ENCODE results near the gene WDR87.
"Not testable (repeated sequence)": the region's sequence is repeated elsewhere in the genome, so short reads cannot be mapped to it uniquely, and the experiment has no call there.

Gene WDR87

DNA sequence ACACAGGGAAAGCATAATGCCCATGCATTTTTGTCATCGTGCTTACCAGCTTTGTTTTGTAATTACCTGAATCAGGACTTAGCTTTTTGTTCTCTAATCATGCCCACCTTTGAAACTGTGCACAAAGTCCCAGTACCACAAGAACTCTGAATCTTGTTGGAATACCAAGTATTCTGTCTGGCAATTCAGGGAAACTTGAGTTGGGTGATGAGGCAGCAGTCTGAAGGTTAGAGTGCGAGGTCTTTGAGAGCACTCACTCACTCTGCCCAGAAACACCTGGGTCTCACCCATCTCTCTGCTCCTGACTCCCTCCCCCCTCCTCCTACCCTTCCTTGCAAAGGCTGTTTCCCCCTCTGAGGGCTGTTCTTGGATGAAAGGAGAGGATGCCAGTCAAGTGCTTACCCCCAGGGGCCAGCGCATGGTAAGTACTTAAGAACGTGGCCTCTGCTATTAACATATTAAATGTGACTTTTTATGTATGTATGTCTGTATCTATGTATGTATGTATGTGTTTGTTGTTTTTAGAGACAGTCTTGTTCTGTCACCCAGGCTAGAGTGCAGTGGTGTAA lies 23.0 kb upstream of the WDR87 start:
- DNase-seq = no peak

DNA sequence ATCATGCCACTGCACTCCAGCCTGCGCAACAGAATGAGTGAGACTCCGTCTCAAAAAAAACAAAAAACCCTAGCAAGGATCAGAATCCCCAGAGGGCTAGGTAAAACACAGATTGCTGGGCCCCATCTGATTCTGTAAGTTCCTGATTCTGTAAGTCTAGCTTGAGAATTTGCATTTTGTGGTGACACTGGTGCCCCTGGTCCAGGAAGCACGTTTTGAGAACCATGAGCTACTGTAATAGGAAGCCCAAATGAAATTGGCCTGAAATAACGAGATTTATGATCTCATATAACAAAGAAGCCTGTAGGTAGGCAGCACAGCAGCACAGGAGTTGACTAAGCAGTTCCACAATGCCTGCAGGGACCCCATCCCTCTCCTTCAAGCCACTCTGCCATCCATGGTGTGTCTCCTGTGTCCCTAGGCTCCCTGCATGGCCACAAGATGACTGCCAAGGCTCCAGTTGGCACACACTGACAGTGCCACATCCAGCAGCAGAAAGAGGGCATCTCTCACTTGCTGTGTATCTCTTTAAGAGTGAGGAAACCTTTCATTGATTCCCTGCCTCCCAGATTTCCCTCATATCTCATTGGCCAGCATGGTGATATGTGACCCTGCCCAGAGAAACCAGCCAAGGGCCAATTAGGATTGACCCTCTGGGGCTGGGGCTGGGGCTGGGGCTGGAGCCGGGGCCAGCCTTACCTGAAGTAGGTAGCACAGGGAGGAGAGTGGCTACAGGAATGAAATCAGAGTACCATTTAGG lies 22.3 kb upstream of the WDR87 start:
- no peak for DNase-seq

DNA sequence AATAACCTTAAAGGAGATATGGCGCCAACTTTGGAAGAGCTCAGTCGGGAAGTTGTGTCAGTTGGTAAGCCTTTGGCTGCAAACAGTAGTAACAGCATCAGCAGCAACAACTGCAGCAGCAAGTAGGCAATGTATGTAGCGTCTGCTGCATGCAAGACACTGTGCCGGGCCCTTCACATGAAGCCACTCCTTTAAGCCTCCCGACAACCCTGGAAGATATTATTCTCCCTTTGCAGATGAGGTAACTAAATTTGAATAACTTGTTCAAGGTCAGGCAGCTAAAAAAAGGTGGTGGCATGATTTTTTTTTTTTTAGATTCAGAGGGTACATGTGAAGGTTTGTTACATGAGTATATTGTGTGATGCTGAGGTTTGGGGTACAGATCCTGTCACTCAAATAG lies 20.3 kb upstream of the WDR87 start:
- no peak for DNase-seq

DNA sequence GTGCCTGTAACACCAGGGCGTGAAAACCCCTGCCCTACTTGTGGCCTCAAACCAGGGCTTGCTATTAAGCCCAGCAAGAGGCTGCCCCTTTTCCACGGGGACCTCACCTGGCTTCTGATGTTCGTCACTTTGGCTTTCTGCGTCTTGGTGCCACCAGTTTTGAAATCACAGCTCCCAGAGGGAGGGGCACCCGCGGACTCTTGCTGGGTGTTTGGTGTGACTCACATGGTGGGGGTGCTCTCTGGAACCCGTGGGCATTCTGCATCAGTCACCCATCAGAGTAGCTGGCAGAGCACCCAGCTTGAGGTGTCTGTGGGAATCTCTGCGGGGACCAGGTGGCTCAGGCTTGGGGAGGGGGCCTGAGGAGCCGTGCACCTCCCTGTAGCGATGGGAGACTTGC lies 19.9 kb upstream of the WDR87 start:
- DNase-seq = no peak

DNA sequence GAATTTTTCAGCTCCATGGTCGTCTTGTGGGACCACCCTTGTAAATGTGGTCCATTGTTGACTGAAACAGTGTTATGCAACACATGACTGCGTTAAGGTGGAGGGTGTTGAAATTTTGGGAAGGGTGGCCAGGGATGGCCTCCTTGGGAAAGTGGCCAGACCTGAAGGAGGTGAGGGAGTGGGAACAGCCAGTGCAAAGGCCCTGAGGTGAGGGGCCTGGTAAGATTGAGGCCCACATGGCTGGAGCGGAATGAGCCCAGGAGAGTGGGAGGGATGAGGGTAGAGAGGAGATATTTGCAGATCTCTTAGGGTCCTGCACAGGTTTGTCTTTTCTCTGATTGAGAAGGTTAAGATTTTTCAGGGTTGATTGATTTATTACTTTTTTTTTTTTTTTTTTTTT lies 18.8 kb upstream of the WDR87 start:
- no peak for DNase-seq

DNA sequence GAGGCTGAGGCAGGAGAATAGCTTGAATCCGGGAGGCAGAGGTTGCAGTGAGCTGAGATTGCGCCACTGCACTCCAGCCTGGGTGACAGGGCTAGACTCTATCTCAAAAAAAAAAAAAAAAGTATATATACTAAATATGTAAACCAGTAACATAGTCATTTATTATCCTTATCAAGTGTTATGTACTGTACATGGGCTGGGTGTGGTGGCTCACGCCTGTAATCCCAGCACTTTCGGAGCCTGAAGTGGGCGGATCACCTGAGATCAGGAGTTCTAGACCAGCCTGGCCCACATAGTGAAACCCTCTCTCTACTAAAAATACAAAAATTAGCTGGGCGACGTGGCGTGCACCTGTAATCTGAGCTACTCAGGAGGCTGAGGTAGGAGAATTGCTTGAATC lies 18.2 kb upstream of the WDR87 start:
- DNase-seq = not testable (repeated sequence)

DNA sequence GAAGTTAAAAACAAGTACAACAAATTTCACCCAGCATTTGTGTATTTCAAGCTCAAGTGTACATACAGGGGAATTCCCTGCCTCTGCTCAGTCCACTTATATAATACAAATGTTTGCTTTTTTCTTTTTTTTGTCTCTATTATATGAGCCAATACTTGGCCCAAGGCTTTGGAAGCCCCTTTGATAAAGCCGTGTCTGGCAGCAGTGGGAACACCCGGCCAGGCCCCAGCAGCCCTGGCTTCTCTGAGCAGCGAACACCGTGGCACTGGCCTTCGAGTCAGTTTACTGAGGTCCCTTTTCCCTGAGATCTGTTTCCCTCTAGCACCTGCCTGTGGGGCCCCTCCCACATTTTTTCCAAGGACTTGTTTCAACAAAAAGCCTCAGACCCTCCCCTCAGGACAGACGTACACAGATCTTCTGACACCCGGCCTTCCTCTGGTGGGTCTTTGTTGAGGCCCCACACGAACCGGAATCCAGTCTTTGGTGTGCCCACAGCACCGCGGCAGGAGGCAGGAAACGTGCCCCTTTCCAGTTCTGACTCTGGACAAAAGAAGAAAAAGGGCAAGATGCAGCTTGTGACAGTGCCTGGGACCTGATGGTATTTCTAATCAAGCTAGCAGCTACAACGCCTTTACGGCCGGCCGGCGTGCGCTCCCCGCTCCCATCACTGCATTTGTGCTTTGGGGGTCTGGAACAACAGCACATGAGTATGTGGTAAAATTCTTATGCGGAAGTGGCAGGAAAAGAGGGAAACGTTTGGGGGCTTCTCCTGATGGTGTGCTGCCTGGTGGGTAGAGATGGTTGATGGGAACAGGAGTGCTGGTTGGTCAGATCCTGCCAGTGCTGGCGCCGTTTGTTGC lies 14.4 kb upstream of the WDR87 start:
- DNase-seq = no peak

DNA sequence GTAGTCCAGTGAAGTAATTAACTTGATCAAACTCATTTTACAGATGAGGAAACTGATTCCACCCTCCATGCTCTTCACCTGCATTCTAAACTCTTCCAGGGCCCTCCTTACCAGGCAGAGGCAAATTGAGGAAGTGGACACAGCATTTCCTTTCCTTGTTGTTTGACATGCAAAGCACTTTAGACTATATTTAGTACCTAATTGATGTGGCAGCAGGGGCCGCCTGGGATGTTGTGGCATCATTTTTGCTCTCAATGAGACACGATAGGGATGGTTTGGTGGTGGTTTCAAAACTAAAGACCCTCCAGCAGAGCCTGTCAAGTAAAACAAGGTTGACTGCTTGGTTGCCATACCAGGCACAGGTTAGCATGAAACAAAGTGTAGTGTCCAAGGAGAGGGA lies 8.5 kb upstream of the WDR87 start:
- DNase-seq = no peak

DNA sequence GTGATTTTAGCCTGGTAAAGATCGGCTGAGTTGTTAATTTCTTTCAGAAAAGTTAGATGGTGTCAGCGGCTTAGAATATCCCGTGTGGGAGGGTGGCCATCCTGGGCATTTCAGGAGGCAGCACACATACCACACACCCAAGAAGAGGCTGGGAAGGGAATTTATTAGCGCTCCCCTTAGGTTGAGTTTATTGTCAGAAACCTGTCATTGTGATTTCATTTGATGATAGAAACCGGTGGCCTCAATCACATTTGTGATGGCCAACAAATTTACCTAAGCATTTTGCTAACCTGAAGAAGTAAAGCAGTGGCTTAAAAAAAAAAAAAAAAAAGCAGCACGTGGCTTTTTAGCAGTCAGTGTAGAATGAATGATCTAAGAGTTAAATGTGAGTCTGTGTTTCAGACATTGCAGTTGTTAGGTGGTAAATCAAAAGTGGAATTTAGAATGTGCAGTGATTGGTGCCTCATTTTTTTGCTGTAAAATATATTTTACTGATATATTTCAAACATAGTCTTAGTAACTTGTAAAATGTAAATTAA lies 3.3 kb upstream of the WDR87 start:
- no peak for DNase-seq

DNA sequence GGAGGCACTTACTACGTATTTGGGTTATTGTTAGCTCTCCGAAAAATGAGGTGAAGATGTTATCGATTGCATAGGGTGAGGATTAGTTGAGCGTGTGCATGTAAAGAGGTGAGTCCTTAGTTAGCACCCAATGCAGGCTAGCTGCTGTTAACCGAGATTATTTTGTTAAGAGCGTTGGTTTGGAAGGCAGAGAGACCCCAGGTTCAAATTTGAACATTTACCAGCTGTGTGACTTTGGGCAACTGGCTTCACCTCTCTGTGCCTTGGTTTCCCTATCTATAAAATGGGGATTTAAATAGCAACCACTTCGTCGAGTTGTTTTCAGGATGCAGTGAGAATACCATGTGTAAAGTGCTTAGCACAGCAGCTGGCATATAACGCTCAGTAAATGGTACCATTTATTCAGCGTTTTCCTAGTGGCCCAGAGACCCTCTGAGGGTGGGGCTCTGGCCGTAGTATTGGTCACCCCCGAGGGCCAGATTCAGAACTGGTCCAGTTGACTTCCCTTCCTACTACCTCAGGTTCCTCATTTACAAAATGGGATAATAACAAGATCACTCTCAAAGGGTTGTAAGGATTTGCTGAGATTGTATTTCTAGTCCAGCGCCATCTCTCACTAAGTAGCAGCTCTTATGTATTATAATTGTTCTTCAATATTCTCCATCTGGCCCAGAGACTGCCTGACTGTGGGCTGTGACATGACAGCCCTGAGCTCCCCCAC lies 1.5 kb upstream of the WDR87 start:
- DNase-seq = no peak

DNA sequence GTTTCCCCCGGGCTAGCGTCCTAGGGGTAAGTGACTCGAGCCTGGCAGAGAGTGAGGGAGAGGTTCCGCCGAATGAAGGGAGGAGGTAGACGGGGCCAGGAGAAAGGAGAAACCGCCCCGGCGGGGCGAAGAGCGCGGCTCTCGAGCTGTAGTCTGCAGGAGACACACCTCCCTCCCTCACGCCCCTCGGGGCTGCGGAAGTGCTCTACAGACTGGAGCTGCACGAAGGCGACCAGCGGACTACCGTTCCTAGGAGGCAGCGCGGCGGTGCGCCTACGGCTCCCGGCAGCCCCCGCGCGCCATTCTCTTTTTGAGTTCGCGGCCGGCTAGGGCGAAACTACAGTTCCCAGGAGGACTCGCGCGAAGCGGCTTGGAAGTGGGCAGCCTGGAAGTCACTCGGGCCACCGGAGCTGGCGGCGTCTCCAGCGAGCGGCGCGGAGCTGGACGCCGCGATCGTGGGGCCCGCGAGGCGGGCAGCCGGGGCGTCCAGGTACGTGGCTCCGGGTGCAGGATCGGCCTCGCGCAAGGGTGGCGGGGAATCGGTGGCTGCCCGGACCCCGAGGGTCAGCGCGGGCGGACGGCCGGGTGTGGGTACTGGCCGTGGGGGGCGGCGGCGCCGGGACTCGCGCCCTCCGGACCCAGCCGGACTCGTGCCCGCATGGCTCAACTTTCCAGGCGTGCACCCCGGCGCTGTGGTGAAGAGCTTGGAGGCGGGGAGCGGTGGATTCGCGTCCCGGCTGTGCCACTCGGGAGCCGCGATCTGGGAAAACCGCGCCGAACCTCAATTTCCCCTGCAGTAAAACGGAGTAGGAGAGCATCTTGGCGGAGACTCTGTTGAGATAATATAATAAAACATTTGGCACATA lies 708 bp upstream of the WDR87 start, which contains the start of gene SIPA1L3:
SIPA1L3 (plus strand) TSS at position 340 of the 866 bp plus-strand sequence. CDS start 174,358 bp downstream, outside the sequence.
- peak; percentile 83 for DNase-seq

DNA sequence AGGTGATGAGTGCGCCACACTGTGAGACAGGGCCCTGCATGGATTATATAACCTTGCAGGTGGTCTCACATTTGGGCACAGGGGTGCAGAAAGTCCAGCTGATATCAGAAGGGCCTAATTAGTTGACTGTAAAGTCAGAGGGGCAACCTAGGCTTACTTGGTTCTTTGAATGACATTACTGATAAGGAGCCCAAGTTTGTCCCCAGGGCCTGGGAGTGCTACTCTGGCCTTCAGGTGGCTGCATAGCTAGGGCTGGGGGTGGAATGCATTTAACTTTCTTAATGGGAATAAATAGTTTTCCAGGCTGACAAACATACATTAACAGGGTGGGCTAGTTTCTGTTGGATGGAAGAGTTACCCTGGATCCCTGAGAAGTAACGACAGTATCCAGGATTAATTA lies 3.3 kb downstream of the WDR87 start:
- no peak for DNase-seq

DNA sequence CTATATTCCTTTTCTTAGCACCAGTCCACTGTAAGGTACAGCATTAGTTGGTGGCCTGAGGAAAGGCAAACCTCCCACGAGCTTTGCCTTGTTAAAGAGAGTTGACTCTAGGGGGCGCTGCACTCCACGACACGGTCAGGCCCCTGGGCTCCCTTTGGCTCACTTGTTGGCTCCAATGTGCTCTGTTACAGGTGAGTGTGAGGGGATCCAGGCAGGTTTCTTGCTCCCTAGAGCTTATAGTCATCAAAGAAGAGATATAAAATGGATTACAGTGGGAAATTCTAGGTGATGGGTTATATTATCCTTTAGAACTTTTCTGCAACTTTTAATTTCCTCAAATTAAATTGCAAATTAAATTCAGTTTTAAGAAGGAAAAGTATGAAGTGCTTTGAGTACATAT lies 3.7 kb downstream of the WDR87 start:
- DNase-seq = no peak

DNA sequence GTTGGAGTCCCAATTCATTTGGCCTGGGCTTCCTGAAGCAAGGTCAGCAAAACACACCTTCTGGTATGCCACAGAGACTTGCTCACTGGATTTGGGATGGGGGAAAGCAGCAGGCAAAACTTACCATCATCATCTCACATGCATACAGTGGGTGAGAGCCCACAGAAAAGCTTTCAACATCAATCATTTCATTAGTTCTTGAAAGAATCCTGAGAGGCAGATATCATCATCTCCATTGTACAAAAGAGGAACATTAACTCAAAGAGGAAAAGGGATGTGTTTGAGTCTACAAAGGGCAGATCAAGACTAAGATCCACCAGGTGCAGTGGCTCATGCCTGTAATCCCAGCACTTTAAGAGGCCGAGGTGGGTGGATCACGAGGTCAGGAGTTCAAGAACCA lies 6.4 kb downstream of the WDR87 start:
- DNase-seq = no peak

DNA sequence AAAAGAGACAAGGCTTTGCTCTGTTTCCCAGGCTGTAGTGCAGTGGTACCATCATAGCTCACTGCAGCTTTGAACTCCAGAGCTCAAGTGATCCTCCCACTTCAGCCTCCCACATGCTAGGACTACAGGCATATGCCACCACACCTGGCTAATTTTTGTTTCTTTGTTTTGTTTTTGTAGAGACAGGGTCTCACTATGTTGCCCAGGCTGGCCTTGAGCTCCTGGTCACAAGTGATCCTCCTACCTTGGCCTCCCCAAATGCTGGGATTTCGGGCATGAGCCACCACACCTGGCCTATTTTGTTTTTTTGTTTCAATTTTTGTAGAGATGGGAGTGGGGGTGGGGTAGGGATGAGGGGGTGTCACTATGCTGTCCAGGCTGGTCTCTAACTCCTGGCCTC lies 6.9 kb downstream of the WDR87 start:
- no peak for DNase-seq

DNA sequence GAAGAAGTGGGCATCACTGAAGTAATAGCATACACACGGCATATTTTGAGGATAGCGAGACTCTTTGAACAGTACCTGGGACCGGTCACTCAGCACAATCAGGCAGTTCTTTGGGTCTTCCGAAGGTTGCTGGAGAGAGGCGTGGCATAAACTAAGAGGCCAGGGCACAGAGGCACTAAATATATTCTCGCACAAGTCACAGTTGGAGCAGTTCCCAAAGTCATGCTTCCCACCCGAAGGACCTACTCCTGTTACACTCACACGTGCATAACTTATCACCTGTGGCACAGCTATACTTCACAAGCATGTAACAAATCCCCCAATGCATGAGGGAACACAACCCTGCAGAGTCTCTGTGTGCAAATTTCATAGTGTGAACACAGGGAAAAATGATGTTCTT lies 10.2 kb downstream of the WDR87 start:
- DNase-seq = no peak

DNA sequence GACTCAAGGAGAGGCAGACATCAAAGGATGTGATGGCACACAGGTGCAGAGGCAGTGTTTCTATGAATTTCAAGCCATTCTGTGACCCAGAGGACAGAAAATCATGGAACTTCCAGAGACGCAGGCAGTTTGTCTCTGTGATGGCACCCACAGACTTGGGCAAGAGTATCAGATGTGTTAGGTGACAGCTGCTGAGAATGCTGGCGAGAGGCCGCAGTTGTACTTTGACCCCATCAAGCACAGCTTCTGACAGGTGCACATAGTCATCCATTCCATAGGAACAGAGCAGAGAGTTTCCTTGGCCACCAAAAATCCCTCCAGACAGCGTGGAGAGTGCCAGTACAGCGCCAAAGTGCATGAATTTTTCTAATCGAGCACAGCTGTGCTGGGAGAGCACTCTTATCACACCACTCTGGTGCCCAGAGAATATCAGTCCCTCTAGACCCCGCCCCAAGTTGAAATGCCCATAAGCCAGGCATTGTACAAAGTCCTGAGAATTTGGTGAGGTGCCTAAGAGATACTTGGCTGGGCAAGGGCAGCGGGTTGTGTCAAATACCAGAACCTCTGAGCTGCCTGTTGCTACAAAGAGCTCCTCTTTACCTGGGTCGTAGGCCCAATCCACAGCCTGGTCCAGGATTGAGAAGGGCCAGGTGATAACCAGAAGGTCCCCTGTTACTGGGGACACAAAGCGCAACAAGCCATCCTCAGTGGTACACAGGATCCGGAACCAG lies 12.4 kb downstream of the WDR87 start:
- DNase-seq = no peak

DNA sequence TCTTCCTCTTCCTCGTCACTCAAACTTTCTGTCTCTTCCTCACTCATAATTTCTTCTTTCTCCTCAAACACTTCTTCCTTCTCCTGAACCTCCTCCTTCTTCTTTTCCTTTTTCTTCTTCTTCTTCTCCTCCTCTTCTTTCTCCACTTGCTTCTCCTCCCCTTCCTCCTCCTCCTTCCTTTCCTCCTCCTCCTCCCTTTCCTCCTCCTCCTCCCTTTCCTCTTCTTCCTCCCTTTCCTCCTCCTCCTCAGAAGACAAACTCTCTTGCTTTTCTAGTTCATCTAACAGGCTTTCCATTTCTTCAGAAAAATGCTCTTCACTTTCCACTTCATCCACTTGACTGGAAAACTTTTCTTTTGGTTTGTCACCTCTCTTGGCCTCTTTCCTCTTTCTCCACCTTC lies 19.8 kb downstream of the WDR87 start:
- no peak for DNase-seq

DNA sequence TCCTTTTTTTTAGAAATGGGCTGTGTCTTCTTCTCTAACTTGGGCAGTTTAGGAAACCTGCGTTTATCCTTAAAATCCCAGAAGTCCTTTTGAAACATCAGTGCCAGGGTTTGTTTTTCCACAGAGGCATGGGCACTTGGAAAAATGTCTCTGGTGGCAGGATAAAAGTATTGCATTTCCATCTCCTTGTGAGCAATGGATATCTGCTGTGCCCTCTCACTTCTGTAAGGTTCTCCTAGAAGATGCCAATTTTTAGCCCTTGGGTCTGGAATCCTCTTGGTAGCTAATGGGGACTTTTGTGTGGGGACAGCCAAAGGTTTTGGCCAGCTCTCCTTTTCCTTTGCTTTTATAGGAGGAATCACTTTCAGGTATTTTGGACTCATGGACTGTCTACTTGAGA lies 21.0 kb downstream of the WDR87 start:
- no peak for DNase-seq

DNA sequence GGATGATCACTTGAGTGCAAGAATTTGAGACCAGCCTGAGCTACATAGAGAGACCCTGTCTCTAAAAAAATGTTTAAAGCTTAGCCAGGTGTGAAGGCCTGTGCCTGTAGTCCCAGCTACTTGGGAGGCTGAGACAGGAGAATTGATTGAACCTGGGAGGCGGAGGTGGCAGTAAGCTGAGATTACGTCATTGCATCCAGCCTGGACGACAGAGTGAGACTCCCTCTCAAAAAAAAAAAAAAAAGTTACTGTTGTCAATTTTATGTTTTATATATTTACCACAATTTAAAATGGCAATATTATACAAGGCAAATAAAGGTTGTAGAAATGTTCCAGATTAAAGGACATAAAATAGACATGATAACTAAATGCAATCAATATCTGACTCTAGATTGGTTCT lies 29.2 kb downstream of the WDR87 start:
- DNase-seq = no peak

DNA sequence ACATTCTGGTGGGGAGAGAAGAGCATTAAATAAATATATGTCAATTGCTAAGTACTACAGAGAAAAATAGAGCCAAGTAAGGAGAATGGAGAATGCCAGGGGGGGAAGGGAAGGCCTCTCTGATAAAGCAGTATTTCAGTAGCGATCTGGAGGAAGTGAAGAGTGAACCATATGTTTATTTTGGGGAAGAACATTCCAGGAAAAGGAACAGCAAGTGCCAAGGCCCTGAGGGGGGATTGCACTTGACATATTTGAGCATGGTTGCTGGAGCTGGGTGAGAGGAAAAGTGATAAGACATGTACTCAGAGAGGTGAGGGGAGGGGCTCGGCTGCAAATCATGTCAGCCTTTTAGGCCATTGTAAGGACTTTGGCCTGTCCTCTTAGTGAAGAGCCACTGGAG lies 30.4 kb downstream of the WDR87 start:
- no peak for DNase-seq

Measured in activated gamma-delta T cell (primary cell).